Astrocyte (in vitro differentiated cells and primary cell): ENCODE data around the gene CCNG2.

ENCODE experiments used
- CTCF ChIP-seq: IDR thresholded peaks from 2 replicates; pipeline ENCODE4 v1.5.1; 2011; ENCODE audit warnings: low read depth, mild to moderate bottlenecking, inconsistent platforms, low read length, moderate library complexity; ENCODE audit not compliant: insufficient read depth
- EZH2 ChIP-seq: IDR thresholded peaks from 2 replicates; pipeline ENCODE4 v1.6.1; 2012; ENCODE audit warnings: mild to moderate bottlenecking, low read length, inconsistent platforms; ENCODE audit not compliant: insufficient read depth

DNA sequence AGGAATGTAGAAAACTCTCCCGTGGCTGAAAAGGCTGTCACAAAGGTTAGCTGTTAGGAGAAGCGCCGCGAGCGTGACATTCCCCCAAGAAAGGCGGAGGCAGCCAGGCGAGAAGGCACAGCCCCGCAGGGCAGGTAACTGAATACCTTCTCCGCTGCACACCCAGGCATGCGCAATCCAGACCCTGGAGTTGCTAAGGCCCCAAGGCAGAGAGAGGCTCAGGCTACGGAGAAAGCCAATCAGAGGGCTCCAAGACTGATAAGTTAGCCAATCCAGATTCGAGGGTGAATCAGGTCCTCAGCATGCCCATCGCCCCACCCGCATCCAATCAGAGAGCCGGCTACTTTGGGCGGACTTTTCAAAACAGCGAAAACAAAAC is 485 bp upstream of the CCNG2 start:
- TF ChIP-seq CTCF: no peak
- TF ChIP-seq EZH2: no peak
